ENCODE results near the gene CCDC197. TPM values are rescaled to one million over a fixed set of nuclear protein-coding genes. Genes with fewer than 3 reads are reported as not detected.

Gene CCDC197
- total and polyA plus RNA-seq, 9 of the 15 experiments (the other 6 are each of a cell fraction or from before 2014, with no cell fraction given) = not detected

DNA sequence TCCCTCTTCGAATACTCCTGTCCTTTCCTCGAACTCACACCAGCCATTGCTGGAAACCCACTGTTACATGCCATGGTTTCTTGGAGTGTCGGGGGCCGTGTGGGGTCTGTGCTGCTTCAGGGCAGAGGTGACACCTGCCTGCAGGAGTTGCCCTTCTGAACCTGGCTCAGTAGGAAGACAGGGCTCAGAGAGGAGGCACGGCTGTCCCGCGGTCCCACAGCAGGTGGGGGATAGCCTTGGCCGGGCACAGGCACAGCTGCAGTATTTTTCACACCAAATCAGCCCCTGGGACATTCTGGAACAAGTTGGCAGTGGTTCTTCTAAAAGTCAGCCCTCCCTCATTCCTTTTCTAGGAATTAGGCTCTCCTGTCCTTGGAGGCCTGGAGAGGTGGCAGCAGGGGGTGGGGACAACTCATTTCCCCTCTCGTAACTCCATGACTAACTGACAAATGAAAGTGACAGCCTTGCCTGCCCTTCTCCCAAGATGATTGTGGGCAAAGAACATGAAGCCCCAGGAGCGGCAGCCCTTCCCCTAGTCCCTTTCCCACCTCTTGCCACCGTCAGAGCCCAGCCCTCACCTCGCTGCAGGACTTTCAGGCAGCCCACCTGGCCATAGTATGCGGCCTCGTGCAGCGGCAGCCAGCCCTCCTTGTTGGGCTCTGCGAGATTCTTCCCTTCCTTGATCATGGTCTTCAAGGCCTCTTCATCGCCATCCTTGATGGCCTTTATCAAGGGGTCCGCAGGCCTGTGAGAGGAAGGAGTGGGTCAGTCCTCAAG, 43.2 kb upstream of the CCDC197 start (continued):
- TF ChIP-seq, protein P1, sequence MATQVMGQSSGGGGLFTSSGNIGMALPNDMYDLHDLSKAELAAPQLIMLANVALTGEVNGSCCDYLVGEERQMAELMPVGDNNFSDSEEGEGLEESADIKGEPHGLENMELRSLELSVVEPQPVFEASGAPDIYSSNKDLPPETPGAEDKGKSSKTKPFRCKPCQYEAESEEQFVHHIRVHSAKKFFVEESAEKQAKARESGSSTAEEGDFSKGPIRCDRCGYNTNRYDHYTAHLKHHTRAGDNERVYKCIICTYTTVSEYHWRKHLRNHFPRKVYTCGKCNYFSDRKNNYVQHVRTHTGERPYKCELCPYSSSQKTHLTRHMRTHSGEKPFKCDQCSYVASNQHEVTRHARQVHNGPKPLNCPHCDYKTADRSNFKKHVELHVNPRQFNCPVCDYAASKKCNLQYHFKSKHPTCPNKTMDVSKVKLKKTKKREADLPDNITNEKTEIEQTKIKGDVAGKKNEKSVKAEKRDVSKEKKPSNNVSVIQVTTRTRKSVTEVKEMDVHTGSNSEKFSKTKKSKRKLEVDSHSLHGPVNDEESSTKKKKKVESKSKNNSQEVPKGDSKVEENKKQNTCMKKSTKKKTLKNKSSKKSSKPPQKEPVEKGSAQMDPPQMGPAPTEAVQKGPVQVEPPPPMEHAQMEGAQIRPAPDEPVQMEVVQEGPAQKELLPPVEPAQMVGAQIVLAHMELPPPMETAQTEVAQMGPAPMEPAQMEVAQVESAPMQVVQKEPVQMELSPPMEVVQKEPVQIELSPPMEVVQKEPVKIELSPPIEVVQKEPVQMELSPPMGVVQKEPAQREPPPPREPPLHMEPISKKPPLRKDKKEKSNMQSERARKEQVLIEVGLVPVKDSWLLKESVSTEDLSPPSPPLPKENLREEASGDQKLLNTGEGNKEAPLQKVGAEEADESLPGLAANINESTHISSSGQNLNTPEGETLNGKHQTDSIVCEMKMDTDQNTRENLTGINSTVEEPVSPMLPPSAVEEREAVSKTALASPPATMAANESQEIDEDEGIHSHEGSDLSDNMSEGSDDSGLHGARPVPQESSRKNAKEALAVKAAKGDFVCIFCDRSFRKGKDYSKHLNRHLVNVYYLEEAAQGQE (IDR thresholded peaks at IDR 0.05; ENCODE audit: borderline replicate concordance) = no peak
- TF ChIP-seq, protein P1 (CRISPR knock-in tag; IDR thresholded peaks at IDR 0.05; ENCODE audit: low read depth) = no peak
